Ovary (tissue), 3 donors: ENCODE measurements around the gene PSMG1.

Source experiments
- CTCF ChIP-seq, 3 donors: fragments of 450-650 bp in 2 of 3; fragments of 200-600 bp in 1 of 3; IDR thresholded peaks; one replicate each; pipeline versions ENCODE4 v1.5.1 to v1.8.0; 2016 to 2022; ENCODE audit warnings: antibody characterized with exemption in 3 of 3, mild to moderate bottlenecking in 1 of 3
- EP300 ChIP-seq: sonication (generic); formaldehyde crosslinking; IDR thresholded peaks from one replicate; pipeline ENCODE4 v1.6.1; 2017; ENCODE audit warnings: antibody characterized with exemption
- POLR2A ChIP-seq: fragments of 450-650 bp; IDR thresholded peaks from one replicate; pipeline ENCODE4 v1.6.1; 2017; ENCODE audit warnings: antibody characterized with exemption, mild to moderate bottlenecking, moderate library complexity
- donor health status: DM: no; HTN: no; CAD: no.

DNA sequence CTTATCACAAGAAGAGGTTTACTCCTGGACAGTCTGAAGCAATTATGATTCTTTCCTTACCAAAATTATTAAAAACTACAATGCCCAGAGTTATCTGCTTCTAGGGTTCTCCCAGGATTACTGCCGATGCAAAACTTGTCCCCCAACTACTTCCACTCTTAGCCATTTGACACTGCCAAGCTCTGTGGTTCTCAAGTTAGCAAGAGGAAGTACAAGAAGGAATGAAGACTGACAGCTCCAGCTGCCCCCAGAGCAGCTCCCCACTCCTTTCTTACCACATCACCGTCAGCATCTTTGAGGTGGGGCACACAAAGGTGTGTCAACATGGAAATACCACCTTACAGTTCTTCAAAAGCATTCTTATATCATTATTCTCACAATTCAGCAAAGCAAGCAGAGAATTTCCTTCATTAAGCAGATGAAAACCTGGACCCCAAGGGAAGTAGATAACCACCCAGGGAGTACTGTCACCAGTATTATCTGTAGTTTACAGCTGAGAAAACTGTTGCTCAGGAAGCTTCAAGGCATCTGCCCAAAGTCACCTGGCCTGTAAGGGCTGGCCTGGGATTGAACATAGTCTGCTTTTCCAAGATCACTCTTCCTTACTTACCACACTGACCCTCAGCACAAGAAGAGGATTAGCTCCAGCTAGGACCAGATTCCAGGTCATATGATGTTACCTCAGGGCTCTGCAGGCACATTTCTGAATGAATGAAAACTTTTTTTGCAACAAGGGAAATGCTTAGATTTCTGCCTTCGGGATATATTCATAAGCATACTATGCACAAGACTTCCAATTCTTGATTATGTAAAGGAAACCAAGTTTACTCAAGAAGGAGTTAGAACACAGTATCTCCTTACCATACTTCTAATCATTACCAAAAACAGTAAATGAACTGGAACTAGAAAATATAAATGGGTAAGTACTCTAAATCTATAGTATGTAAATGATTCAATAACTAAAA lies 9.3 kb downstream of the PSMG1 start:
- TF ChIP-seq EP300 (no peak), CTCF (IDR thresholded peaks at IDR 0.05) (no peak), POLR2A (no peak)
